Endothelial cell of umbilical vein (primary cell): ENCODE measurements around the gene MIA3. TPM values are rescaled to one million over a fixed set of nuclear protein-coding genes. Genes with fewer than 3 reads are reported as not detected.

ENCODE experiments used
- BruUV-seq: library from RNA; stranded (reverse); fragments of 400-500 nt; replicated peaks from 2 replicates; lab custom pipeline; 2021; lab: Mats Ljungman, UMichigan
- CTCF ChIA-PET: fragments of 300-600, 350-600 bp; sonication (Branson Sonifier 250); formaldehyde crosslinking; loops from one replicate; lab custom pipeline; 2021; ENCODE audit warnings: antibody characterized with exemption, inconsistent platforms; lab: Charles Lee
- POLR2A ChIA-PET: fragments of 300-600, 350-600 bp; sonication (Branson Sonifier 250); formaldehyde crosslinking; loops from one replicate; lab custom pipeline; 2021; ENCODE audit warnings: antibody characterized with exemption, inconsistent platforms; lab: Charles Lee
- DNase-seq: peaks from one replicate; pipeline ENCODE4 v3.0.0-alpha.2; 2011; ENCODE audit warnings: low read depth, low spot score
- FAIRE-seq: peaks from 2 replicates; lab custom pipeline; 2011; peaks lifted over from hg19 to GRCh38; lab: Jason Lieb, UNC
- H2AFZ ChIP-seq: 2 replicates; pipeline ENCODE4 v1.6.0; 2012; ENCODE audit warnings: low read depth, low read length, control low read depth, inconsistent platforms
- H3K27ac ChIP-seq: 2 replicates; pipeline ENCODE4 v1.5.1; 2011; ENCODE audit warnings: low read depth, mild to moderate bottlenecking, control low read depth, low read length, moderate library complexity; ENCODE audit not compliant: insufficient read depth
- H3K27me3 ChIP-seq, 2 experiments: 2 replicates each; pipeline versions ENCODE4 v1.6.0 to v1.6.1; 2011; ENCODE audit warnings: low read length in 2 of 2, mixed read lengths in 1 of 2; ENCODE audit not compliant: control insufficient read depth in 2 of 2, insufficient read depth in 2 of 2
- H3K36me3 ChIP-seq, 2 experiments: 2 replicates in 1 of 2; 3 replicates in 1 of 2; pipeline ENCODE4 v1.5.1; 2011; ENCODE audit warnings: low read length in 2 of 2, mild to moderate bottlenecking in 1 of 2, moderate library complexity in 1 of 2; ENCODE audit not compliant: control insufficient read depth in 2 of 2, insufficient read depth in 2 of 2; ENCODE audit errors: extremely low read depth in 1 of 2
- H3K4me1 ChIP-seq: 3 replicates; pipeline ENCODE4 v1.5.1; 2011; ENCODE audit warnings: mild to moderate bottlenecking, low read length; ENCODE audit not compliant: control insufficient read depth, insufficient read depth; ENCODE audit errors: extremely low read depth
- H3K4me2 ChIP-seq: 2 replicates; pipeline ENCODE4 v1.6.1; 2011; ENCODE audit warnings: low read length, control low read depth, mixed read lengths; ENCODE audit not compliant: insufficient read depth
- H3K4me3 ChIP-seq, 3 experiments: fragments of 200-600 bp in 1 of 3; sonication (generic), shearing (Covaris generic) in 1 of 3; replicated peaks in 1 of 3; 2 replicates each; pipeline ENCODE4 v1.5.1; 2011 to 2016; ENCODE audit warnings: control low read depth in 3 of 3, low read length in 3 of 3, mild to moderate bottlenecking in 2 of 3, inconsistent platforms in 1 of 3, low read depth in 1 of 3, moderate library complexity in 1 of 3; ENCODE audit not compliant: insufficient read depth in 1 of 3
- H3K79me2 ChIP-seq: 2 replicates; pipeline ENCODE4 v1.6.0; 2012; ENCODE audit warnings: low read length, inconsistent platforms; ENCODE audit not compliant: control insufficient read depth, insufficient read depth
- H3K9ac ChIP-seq: replicated peaks from 2 replicates; pipeline ENCODE3; 2011; ENCODE audit warnings: low read length, control low read depth; ENCODE audit not compliant: insufficient read depth; ENCODE audit errors: extremely low read depth
- H3K9me1 ChIP-seq: replicated peaks from 3 replicates; pipeline ENCODE4 v1.6.0; 2011; ENCODE audit warnings: mild to moderate bottlenecking, low read length; ENCODE audit not compliant: control insufficient read depth, insufficient read depth; ENCODE audit errors: extremely low read depth
- H3K9me3 ChIP-seq: replicated peaks from 2 replicates; pipeline ENCODE4 v1.5.1; 2012; ENCODE audit warnings: low read length, inconsistent platforms; ENCODE audit not compliant: control insufficient read depth, insufficient read depth
- H4K20me1 ChIP-seq: replicated peaks from 2 replicates; pipeline ENCODE3; 2011; ENCODE audit warnings: mild to moderate bottlenecking, low read length; ENCODE audit not compliant: control insufficient read depth, insufficient read depth; ENCODE audit errors: extremely low read depth
- EZH2 ChIP-seq: IDR thresholded peaks from 2 replicates; pipeline ENCODE4 v1.6.1; 2012; ENCODE audit warnings: borderline replicate concordance, low read depth, mild to moderate bottlenecking, moderate library complexity, low read length, inconsistent platforms; ENCODE audit not compliant: severe bottlenecking
- FOS ChIP-seq: IDR thresholded peaks from 2 replicates; pipeline ENCODE4 v1.6.1; 2011; ENCODE audit warnings: mild to moderate bottlenecking, low read length, moderate library complexity, borderline replicate concordance; ENCODE audit not compliant: insufficient read depth
- GATA2 ChIP-seq: IDR thresholded peaks from 2 replicates; pipeline ENCODE4 v1.7.0; 2011; ENCODE audit warnings: low read depth, mild to moderate bottlenecking, moderate library complexity, mixed read lengths, low read length; ENCODE audit not compliant: insufficient read length, insufficient read depth
- JUN ChIP-seq: IDR thresholded peaks from 2 replicates; pipeline ENCODE4 v1.6.1; 2011; ENCODE audit warnings: borderline replicate concordance, low read depth; ENCODE audit not compliant: insufficient read length, insufficient read depth
- MAX ChIP-seq: IDR thresholded peaks from 2 replicates; pipeline ENCODE4 v1.6.1; 2011; ENCODE audit not compliant: insufficient read depth, insufficient read length
- MYC ChIP-seq: IDR thresholded peaks from one replicate; pipeline ENCODE4 v1.6.1; 2011; ENCODE audit warnings: mild to moderate bottlenecking, low read depth, low read length
- POLR2A ChIP-seq: IDR thresholded peaks from 2 replicates; pipeline ENCODE4 v1.6.1; 2012; ENCODE audit warnings: low read depth, mild to moderate bottlenecking, control low read depth, low read length
- POLR2AphosphoS5 ChIP-seq: IDR thresholded peaks from 2 replicates; pipeline ENCODE4 v1.6.1; 2012; ENCODE audit warnings: low read depth, mild to moderate bottlenecking, control low read depth, low read length, moderate library complexity; ENCODE audit not compliant: insufficient read depth
- dilution Hi-C: fragments of 300-500 bp; cut with MboI; formaldehyde crosslinking; loops from one replicate; pipeline ENCODE4 v1.15.0; 2019; ENCODE audit warnings: low sequenced_read_pairs; ENCODE audit not compliant: extremely low pct_ligation_motif_present
- intact Hi-C: fragments of 100-400 bp; cut with micrococcal nuclease; formaldehyde crosslinking; loops from one replicate; pipeline ENCODE4 v1.10.0; 2022
- polyA plus RNA-seq, 4 experiments: library from polyadenylated mRNA; depleted of rRNA in 3 of 4; stranded (reverse) in 3 of 4; unstranded in 1 of 4; fragments of >200 nt; gene quantifications; 2 replicates each; pipeline versions ENCODE4 v1.2.1 to v1.2.3, GENCODE V29; 2011 to 2012; ENCODE audit warnings: missing spikeins in 1 of 4
- total RNA-seq: library from RNA; stranded (reverse); gene quantifications from 2 replicates; pipeline ENCODE4 v1.2.3, GENCODE V29; 2021
- TF ChIP-seq, protein P1 (sequence below), 2 donors: IDR thresholded peaks; 1 replicate in 1 of 2; 2 replicates in 1 of 2; pipeline ENCODE4 v1.5.1; 2011; ENCODE audit warnings: low read length in 2 of 2, mild to moderate bottlenecking in 2 of 2, moderate library complexity in 2 of 2, control low read depth in 1 of 2, inconsistent platforms in 1 of 2, low read depth in 1 of 2; ENCODE audit not compliant: insufficient read depth in 1 of 2; ENCODE audit errors: extremely low read depth in 1 of 2

Gene MIA3
- total and polyA plus RNA-seq, 2 donors (not counting 3 experiments of a cell fraction or from before 2014, with no cell fraction given), result 63.7 to 108 TPM

- Histone ChIP-seq H4K20me1 (no peaks in the 10 kb centered on the region), H3K4me1 (peaks cover 3% of the 10 kb centered on the region), H3K79me2 (peaks cover 32% of the 10 kb centered on the region), H3K9me1 (no peaks in the 10 kb centered on the region), H3K9me3 (no peaks in the 10 kb centered on the region), H3K9ac (no peak overlapping the region), H3K4me3 (no peak overlapping the region), H3K36me3 (peaks cover 0 to 4% of the 10 kb centered on the region in 2 experiments), H2AFZ (no peak overlapping the region), H3K27me3 (no peaks in the 10 kb centered on the region), H3K27ac (no peak overlapping the region), H3K4me2 (no peak overlapping the region)
- no peak for TF ChIP-seq GATA2
- TF ChIP-seq POLR2AphosphoS5, result no peak
- TF ChIP-seq, protein P1, sequence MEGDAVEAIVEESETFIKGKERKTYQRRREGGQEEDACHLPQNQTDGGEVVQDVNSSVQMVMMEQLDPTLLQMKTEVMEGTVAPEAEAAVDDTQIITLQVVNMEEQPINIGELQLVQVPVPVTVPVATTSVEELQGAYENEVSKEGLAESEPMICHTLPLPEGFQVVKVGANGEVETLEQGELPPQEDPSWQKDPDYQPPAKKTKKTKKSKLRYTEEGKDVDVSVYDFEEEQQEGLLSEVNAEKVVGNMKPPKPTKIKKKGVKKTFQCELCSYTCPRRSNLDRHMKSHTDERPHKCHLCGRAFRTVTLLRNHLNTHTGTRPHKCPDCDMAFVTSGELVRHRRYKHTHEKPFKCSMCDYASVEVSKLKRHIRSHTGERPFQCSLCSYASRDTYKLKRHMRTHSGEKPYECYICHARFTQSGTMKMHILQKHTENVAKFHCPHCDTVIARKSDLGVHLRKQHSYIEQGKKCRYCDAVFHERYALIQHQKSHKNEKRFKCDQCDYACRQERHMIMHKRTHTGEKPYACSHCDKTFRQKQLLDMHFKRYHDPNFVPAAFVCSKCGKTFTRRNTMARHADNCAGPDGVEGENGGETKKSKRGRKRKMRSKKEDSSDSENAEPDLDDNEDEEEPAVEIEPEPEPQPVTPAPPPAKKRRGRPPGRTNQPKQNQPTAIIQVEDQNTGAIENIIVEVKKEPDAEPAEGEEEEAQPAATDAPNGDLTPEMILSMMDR (IDR thresholded peaks at IDR 0.05; ENCODE audit: extremely low read depth in 1 of 2, insufficient read depth in 1 of 2, low read depth in 1 of 2, low read length in 2 of 2), result no peak
- no TSS peak for BruUV-seq
- intact Hi-C loops (no loop called here), dilution Hi-C loops (no loop called here)
- no peak for FAIRE-seq
- ChIA-PET POLR2A (no interaction called here), CTCF (interaction anchor here (1.2 kb wide), 1 partner anchor 10 kb away, joined by 4 read pairs; no protein-coding TSS in a partner anchor)
- no peak for DNase-seq
These were observed 77.0 kb downstream of the MIA3 start for GRCh38 chr1:222694927-222695326.

- H3K4me2 ChIP-seq, result no peak overlapping the region
- no peak overlapping the region for H2AFZ ChIP-seq
- TF ChIP-seq POLR2A, result no peak
- no peak for TF ChIP-seq POLR2AphosphoS5
- TF ChIP-seq MAX, result no peak
- TF ChIP-seq GATA2, result no peak
- TF ChIP-seq EZH2, result no peak
- TF ChIP-seq FOS, result no peak
- TF ChIP-seq, protein P1 (IDR thresholded peaks at IDR 0.05; ENCODE audit: extremely low read depth in 1 of 2, insufficient read depth in 1 of 2, low read depth in 1 of 2, low read length in 2 of 2), result no peak
- no peak for TF ChIP-seq JUN
- no peak for TF ChIP-seq MYC
- no peak overlapping the region for H3K27ac ChIP-seq
- H3K9ac ChIP-seq, result no peak overlapping the region
- POLR2A ChIA-PET, result no interaction called here
- no peak overlapping the region for H3K4me3 ChIP-seq
- no TSS peak for BruUV-seq
- FAIRE-seq, result no peak
- H3K4me1 ChIP-seq, result peaks cover 3% of the 10 kb centered on the region
- peaks cover 34% of the 10 kb centered on the region for H3K79me2 ChIP-seq
- H3K36me3 ChIP-seq, result peaks cover 0 to 6% of the 10 kb centered on the region in 2 experiments
- no peaks in the 10 kb centered on the region for H4K20me1 ChIP-seq
- H3K9me3 ChIP-seq, result no peaks in the 10 kb centered on the region
- DNase-seq, result no peak
- CTCF ChIA-PET, result interaction anchor here (1.1 kb wide), 1 partner anchor 49 kb away, joined by 3 read pairs; no protein-coding TSS in a partner anchor
- dilution Hi-C loops (no loop called here), intact Hi-C loops (no loop called here)
- no peaks in the 10 kb centered on the region for H3K27me3 ChIP-seq
- H3K9me1 ChIP-seq, result no peaks in the 10 kb centered on the region
These were observed 78.8 kb downstream of the MIA3 start for GRCh38 chr1:222696741-222697140.
